Ovary (tissue), 3 donors: ENCODE results near the gene NAA80.

Experiments used
- CTCF ChIP-seq, 3 donors: fragments of 450-650 bp in 2 of 3; fragments of 200-600 bp in 1 of 3; IDR thresholded peaks; one replicate each; pipeline versions ENCODE4 v1.5.1 to v1.8.0; 2016 to 2022; ENCODE audit warnings: antibody characterized with exemption in 3 of 3, mild to moderate bottlenecking in 1 of 3
- EP300 ChIP-seq: sonication (generic); formaldehyde crosslinking; IDR thresholded peaks from one replicate; pipeline ENCODE4 v1.6.1; 2017; ENCODE audit warnings: antibody characterized with exemption
- donor health status: DM: no; HTN: no; CAD: no.

GRCh38 chr3:50340147-50340447, 40.9 kb upstream of the NAA80 start:
- TF ChIP-seq EP300, result no peak
- TF ChIP-seq CTCF (IDR thresholded peaks at IDR 0.05), result no peak
